Sigmoid colon (tissue), 4 donors: ENCODE data around the gene WDR19.

ENCODE experiments used
- EP300 ChIP-seq, 4 donors: sonication (generic); formaldehyde crosslinking; IDR thresholded peaks; one replicate each; pipeline ENCODE4 v1.6.1; 2017; ENCODE audit warnings: antibody characterized with exemption in 4 of 4
- POLR2A ChIP-seq, 2 donors: fragments of 450-650 bp; IDR thresholded peaks; one replicate each; pipeline ENCODE4 v1.6.1; 2016; ENCODE audit warnings: antibody characterized with exemption in 2 of 2, mild to moderate bottlenecking in 2 of 2, moderate library complexity in 2 of 2
- POLR2AphosphoS5 ChIP-seq, 4 donors: sonication (generic); formaldehyde crosslinking; IDR thresholded peaks; one replicate each; pipeline ENCODE4 v1.6.1; 2017; ENCODE audit warnings: antibody characterized with exemption in 4 of 4
- TF ChIP-seq, protein P1 (sequence below), 4 experiments: fragments of 450-650 bp in 3 of 4; fragments of 200-600 bp in 1 of 4; IDR thresholded peaks; one replicate each; pipeline ENCODE4 v1.5.1; 2016 to 2019; ENCODE audit warnings: antibody characterized with exemption in 4 of 4, mild to moderate bottlenecking in 3 of 4, moderate library complexity in 2 of 4

DNA sequence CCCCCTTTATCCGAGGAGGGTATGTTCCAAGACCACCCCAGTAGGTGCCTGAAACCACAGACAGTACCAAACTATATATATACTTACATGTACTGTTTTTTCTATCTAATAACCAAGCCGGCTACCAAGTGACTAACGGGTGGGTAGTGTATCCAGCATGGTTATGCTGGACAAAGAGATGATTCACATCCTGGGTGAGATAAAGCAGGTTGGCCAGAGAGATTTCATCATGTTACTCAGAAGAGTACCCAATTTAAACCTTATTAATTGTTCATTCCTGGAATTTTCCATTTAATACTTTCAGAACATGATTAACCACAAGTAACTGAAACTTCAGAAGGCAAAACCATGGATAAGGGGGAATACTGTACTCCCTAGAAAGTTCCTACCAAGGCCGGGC is 137.3 kb downstream of the WDR19 start:
- TF ChIP-seq POLR2A (IDR thresholded peaks at IDR 0.05): no peak
- TF ChIP-seq, protein P1, sequence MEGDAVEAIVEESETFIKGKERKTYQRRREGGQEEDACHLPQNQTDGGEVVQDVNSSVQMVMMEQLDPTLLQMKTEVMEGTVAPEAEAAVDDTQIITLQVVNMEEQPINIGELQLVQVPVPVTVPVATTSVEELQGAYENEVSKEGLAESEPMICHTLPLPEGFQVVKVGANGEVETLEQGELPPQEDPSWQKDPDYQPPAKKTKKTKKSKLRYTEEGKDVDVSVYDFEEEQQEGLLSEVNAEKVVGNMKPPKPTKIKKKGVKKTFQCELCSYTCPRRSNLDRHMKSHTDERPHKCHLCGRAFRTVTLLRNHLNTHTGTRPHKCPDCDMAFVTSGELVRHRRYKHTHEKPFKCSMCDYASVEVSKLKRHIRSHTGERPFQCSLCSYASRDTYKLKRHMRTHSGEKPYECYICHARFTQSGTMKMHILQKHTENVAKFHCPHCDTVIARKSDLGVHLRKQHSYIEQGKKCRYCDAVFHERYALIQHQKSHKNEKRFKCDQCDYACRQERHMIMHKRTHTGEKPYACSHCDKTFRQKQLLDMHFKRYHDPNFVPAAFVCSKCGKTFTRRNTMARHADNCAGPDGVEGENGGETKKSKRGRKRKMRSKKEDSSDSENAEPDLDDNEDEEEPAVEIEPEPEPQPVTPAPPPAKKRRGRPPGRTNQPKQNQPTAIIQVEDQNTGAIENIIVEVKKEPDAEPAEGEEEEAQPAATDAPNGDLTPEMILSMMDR (IDR thresholded peaks at IDR 0.05): no peak
- TF ChIP-seq POLR2AphosphoS5 (IDR thresholded peaks at IDR 0.05): no peak
- no peak for TF ChIP-seq EP300 (IDR thresholded peaks at IDR 0.05)
